HEK293 (cell line): Measurements from ENCODE around the gene FAM221B.

ENCODE experiments used
- CTCF ChIA-PET: fragments of 350-600 bp; formaldehyde crosslinking; extraction: SDS; loops from one replicate; lab custom pipeline; 2021; ENCODE audit warnings: antibody characterized with exemption; lab: Yijun Ruan, JAX
- POLR2A ChIA-PET: fragments of 300-600 bp; formaldehyde crosslinking; extraction: SDS; loops from one replicate; lab custom pipeline; 2020; ENCODE audit warnings: antibody characterized with exemption, inconsistent platforms; lab: Yijun Ruan, JAX
- H3K27ac ChIP-seq: fragments of 200-500 bp; sonication (Bioruptor generic); 2 replicates; pipeline ENCODE4 v1.5.1; 2014; ENCODE audit warnings: low read depth, low read length, control low read depth, inconsistent platforms; ENCODE audit errors: extremely low read depth
- H3K36me3 ChIP-seq, 2 experiments: fragments of 200-500 bp in 1 of 2; sonication (Bioruptor generic) in 1 of 2; 1 replicate in 1 of 2; 2 replicates in 1 of 2; pipeline ENCODE4 v1.5.1; 2014 to 2017; ENCODE audit warnings: inconsistent platforms in 2 of 2, low read length in 2 of 2; ENCODE audit not compliant: control insufficient read depth in 2 of 2, insufficient read depth in 1 of 2
- H3K4me1 ChIP-seq: fragments of 200-500 bp; sonication (Bioruptor generic); 2 replicates; pipeline ENCODE4 v1.5.1; 2014; ENCODE audit warnings: mild to moderate bottlenecking, low read length, inconsistent platforms; ENCODE audit not compliant: control insufficient read depth, insufficient read depth
- H3K4me3 ChIP-seq: 2 replicates; pipeline ENCODE4 v1.5.1; 2011; ENCODE audit warnings: low read depth, mild to moderate bottlenecking, control low read depth, low read length, moderate library complexity
- H3K9me3 ChIP-seq: fragments of 200-500 bp; sonication (Bioruptor generic); 2 replicates; pipeline ENCODE4 v1.5.1; 2014; ENCODE audit warnings: low read depth, low read length, inconsistent platforms; ENCODE audit not compliant: control insufficient read depth, insufficient read depth
- KLF10 ChIP-seq: fragments of 450-650 bp; IDR thresholded peaks from 2 replicates; pipeline ENCODE4 v1.5.1; 2018; ENCODE audit warnings: missing biosample characterization, mild to moderate bottlenecking, missing genetic modification characterization
- PATZ1 ChIP-seq: fragments of 450-650 bp; formaldehyde crosslinking; IDR thresholded peaks from 2 replicates; pipeline ENCODE4 v1.5.1; 2016; ENCODE audit warnings: missing biosample characterization, missing genetic modification characterization
- PRDM10 ChIP-seq: fragments of 450-650 bp; formaldehyde crosslinking; IDR thresholded peaks from 2 replicates; pipeline ENCODE4 v1.5.1; 2016; ENCODE audit warnings: missing biosample characterization, missing genetic modification characterization
- SP2 ChIP-seq: fragments of 450-650 bp; formaldehyde crosslinking; IDR thresholded peaks from 2 replicates; pipeline ENCODE4 v1.5.1; 2016; ENCODE audit warnings: missing biosample characterization, missing genetic modification characterization
- SP3 ChIP-seq: fragments of 450-650 bp; formaldehyde crosslinking; IDR thresholded peaks from 2 replicates; pipeline ENCODE4 v1.5.1; 2016; ENCODE audit warnings: missing biosample characterization, missing genetic modification characterization
- ZBTB20 ChIP-seq: fragments of 450-650 bp; formaldehyde crosslinking; IDR thresholded peaks from 2 replicates; pipeline ENCODE4 v1.5.1; 2016; ENCODE audit warnings: missing biosample characterization, missing genetic modification characterization
- ZBTB48 ChIP-seq: fragments of 450-650 bp; formaldehyde crosslinking; IDR thresholded peaks from 2 replicates; pipeline ENCODE4 v1.5.1; 2016; ENCODE audit warnings: missing biosample characterization, missing genetic modification characterization
- ZNF174 ChIP-seq: fragments of 450-650 bp; formaldehyde crosslinking; IDR thresholded peaks from 2 replicates; pipeline ENCODE4 v1.5.0; 2017; ENCODE audit warnings: missing biosample characterization, mild to moderate bottlenecking, missing genetic modification characterization
- ZNF175 ChIP-seq: fragments of 450-650 bp; formaldehyde crosslinking; IDR thresholded peaks from 2 replicates; pipeline ENCODE4 v1.5.1; 2016; ENCODE audit warnings: missing biosample characterization, missing genetic modification characterization
- ZNF223 ChIP-seq: fragments of 450-650 bp; formaldehyde crosslinking; IDR thresholded peaks from 2 replicates; pipeline ENCODE4 v1.5.1; 2016; ENCODE audit warnings: missing biosample characterization, missing genetic modification characterization
- ZNF239 ChIP-seq: fragments of 450-650 bp; formaldehyde crosslinking; IDR thresholded peaks from 2 replicates; pipeline ENCODE4 v1.5.1; 2016; ENCODE audit warnings: missing biosample characterization, missing genetic modification characterization
- ZNF335 ChIP-seq: fragments of 450-650 bp; formaldehyde crosslinking; conservative IDR thresholded peaks from 2 replicates; pipeline ENCODE4 v1.5.1; 2016; ENCODE audit warnings: missing biosample characterization, missing genetic modification characterization
- ZNF341 ChIP-seq: fragments of 450-650 bp; formaldehyde crosslinking; IDR thresholded peaks from 2 replicates; pipeline ENCODE4; 2016; ENCODE audit warnings: low read depth, missing biosample characterization, missing genetic modification characterization
- ZNF449 ChIP-seq: fragments of 450-650 bp; formaldehyde crosslinking; IDR thresholded peaks from 2 replicates; pipeline ENCODE4 v1.5.1; 2017; ENCODE audit warnings: missing biosample characterization, mild to moderate bottlenecking, missing genetic modification characterization, moderate library complexity
- ZNF530 ChIP-seq: fragments of 450-650 bp; formaldehyde crosslinking; IDR thresholded peaks from 2 replicates; pipeline ENCODE4 v1.5.1; 2016; ENCODE audit warnings: low read depth, missing biosample characterization, missing genetic modification characterization
- ZNF600 ChIP-seq: fragments of 450-650 bp; formaldehyde crosslinking; IDR thresholded peaks from 2 replicates; pipeline ENCODE4 v1.5.1; 2016; ENCODE audit warnings: missing biosample characterization, missing genetic modification characterization

Gene FAM221B

GRCh38 chr9:35829764-35830096 lies 1.2 kb upstream of the FAM221B start (continued):
- TF ChIP-seq ZBTB20 (tag by site-specific recombination) (peak; percentile 49; the same call in 1 of the 2 replicates), ZNF175 (tag by site-specific recombination) (no peak)
- TF ChIP-seq, all 188 proteins: peak for 5

- Histone ChIP-seq H3K27ac (peak within 1 kb of the TSS; percentile 34; the same call in 1 of the 2 replicates), H3K36me3 (no peaks in the 10 kb centered on the region), H3K9me3 (no peaks in the 10 kb centered on the region), H3K4me1 (peaks cover 4% of the 10 kb centered on the region; the same call in 1 of the 2 replicates), H3K4me3 (peak within 1 kb of the TSS; percentile 59)
- POLR2A ChIA-PET = interaction anchor here (1.0 kb wide), 3 partner anchors 15 to 97 kb away, joined by 5 to 6 read pairs (median 5); partner anchors contain the start of genes CREB3, HINT2, SPAG8 and TLN1
- no peak for TF ChIP-seq ZNF174 (tag by site-specific recombination)
- no peak for TF ChIP-seq PRDM10 (tag by site-specific recombination)
- peak; percentile 35; the same call in 1 of the 2 replicates for TF ChIP-seq KLF10 (tag by site-specific recombination)
- peak; percentile 89 for TF ChIP-seq ZNF223 (tag by site-specific recombination)
- TF ChIP-seq PATZ1 = peak; percentile 45; the same call in 1 of the 2 replicates
- TF ChIP-seq ZNF335 = peak; percentile 55
- peak; percentile 62 for TF ChIP-seq SP2 (tag by site-specific recombination)
- TF ChIP-seq ZNF600 (tag by site-specific recombination) = 0 out of 2 replicates have a peak, but pooled peaks have one; percentile 60
- peak; percentile 34; the same call in 1 of the 2 replicates for TF ChIP-seq ZNF341 (tag by site-specific recombination)
- TF ChIP-seq SP3 (tag by site-specific recombination) = 0 out of 2 replicates have a peak, but pooled peaks have one; percentile 3
- peak; percentile 76 for TF ChIP-seq ZBTB20 (tag by site-specific recombination)
- TF ChIP-seq ZNF239 (tag by site-specific recombination) = no peak
- peak; percentile 83 for TF ChIP-seq ZBTB48 (tag by site-specific recombination)
- CTCF ChIA-PET = interaction anchor here (0.6 to 1.0 kb wide), 4 partner anchors 16 to 752 kb away, joined by 3 to 5 read pairs (median 3); no protein-coding TSS in a partner anchor
Observed at GRCh38 chr9:35829084-35829763, 692 bp upstream of the FAM221B start, which contains the start of gene TMEM8B. Gene TMEM8B, plus strand, starts transcription at chr9:35829228. Its CDS starts 220 bp downstream, at chr9:35829448.

- CTCF ChIA-PET = interaction anchor here (0.6 to 5.4 kb wide), 11 partner anchors 8 to 280 kb away, joined by 3 to 65 read pairs (median 8); no protein-coding TSS in a partner anchor
- POLR2A ChIA-PET = interaction anchor here (2.2 kb wide), 1 partner anchor 13 kb away, joined by 11 read pairs; the partner anchor contains the start of gene HINT2
- Histone ChIP-seq H3K4me3 (no peak overlapping the region), H3K27ac (no peak overlapping the region), H3K9me3 (no peaks in the 10 kb centered on the region), H3K4me1 (peaks cover 4% of the 10 kb centered on the region; the same call in 1 of the 2 replicates), H3K36me3 (no peaks in the 10 kb centered on the region)
- TF ChIP-seq ZNF449 (peak; percentile 30; the same call in 1 of the 2 replicates), ZNF530 (no peak)
Observed at GRCh38 chr9:35827486-35827885, 1.0 kb downstream of the FAM221B start.
